ENCODE results near the gene STARD10. TPM values are rescaled to one million over a fixed set of nuclear protein-coding genes. Genes with fewer than 3 reads are reported as not detected.

The STARD10 gene
- total and polyA plus RNA-seq, 9 of the 15 experiments (the other 6 are each of a cell fraction or from before 2014, with no cell fraction given) = 0.15 to 52.9 (median 32.3) TPM

GRCh38 chr11:72710278-72710677, 83.6 kb downstream of the STARD10 start:
- Histone ChIP-seq H3K9ac (ENCODE audit: insufficient read depth in 1 of 2, low read depth in 2 of 2, low read length in 2 of 2) (no peak overlapping the region; a peak in 1 of 4 replicates), H3K9me3 (replicated peaks; ENCODE audit: control insufficient read depth, insufficient read depth, low read depth, low read length) (no peaks in the 10 kb centered on the region), H3K27me3 (ENCODE audit: control insufficient read depth in 2 of 2, insufficient read depth in 2 of 2, low read length in 2 of 2) (no peaks in the 10 kb centered on the region), H3K4me2 (ENCODE audit: insufficient read depth, low read length) (no peak overlapping the region), H3K4me1 (replicated peaks in 1 of 2; ENCODE audit: control insufficient read depth in 2 of 2, insufficient read depth in 2 of 2, low read length in 2 of 2) (peaks cover 0 to 24% of the 10 kb centered on the region in 2 experiments; a peak in 2 of 5 replicates), H4K20me1 (replicated peaks; ENCODE audit: control insufficient read depth, insufficient read depth, low read length) (no peaks in the 10 kb centered on the region), H3K9me1 (ENCODE audit: control insufficient read depth, insufficient read depth, low read length) (no peaks in the 10 kb centered on the region), H3K36me3 (ENCODE audit: control insufficient read depth, insufficient read depth, low read length) (peaks cover 79% of the 10 kb centered on the region; the same call in 1 of the 3 replicates), H3K79me2 (ENCODE audit: control insufficient read depth, insufficient read depth, low read length) (no peaks in the 10 kb centered on the region), H2AFZ (ENCODE audit: low read depth, low read length) (no peak overlapping the region), H3K4me3 (no peak overlapping the region), H3K27ac (ENCODE audit: extremely low read depth, low read depth, low read length) (no peak overlapping the region)
- intact Hi-C loops (cut with micrococcal nuclease) = no loop called here
- DNase-seq (ENCODE audit: extremely low read depth in 1 of 4, low spot score in 3 of 4) (no peak), FAIRE-seq (no peak), ATAC-seq (no peak)
- TF ChIP-seq TAF7 (tag; IDR thresholded peaks at IDR 0.05) = no peak
- TF ChIP-seq CCNT2 (IDR thresholded peaks at IDR 0.05; ENCODE audit: borderline replicate concordance, extremely low read depth, insufficient read length, low read depth, low read length) = no peak
- TF ChIP-seq MEF2A (IDR thresholded peaks at IDR 0.05; ENCODE audit: control insufficient read depth, low read depth, low read length) = no peak
- TF ChIP-seq EWSR1 (IDR thresholded peaks at IDR 0.05; ENCODE audit: borderline replicate concordance, low read depth, partially characterized antibody) = no peak
- TF ChIP-seq MTA3 (IDR thresholded peaks at IDR 0.05; ENCODE audit: borderline replicate concordance) = no peak
- TF ChIP-seq HCFC1 (IDR thresholded peaks at IDR 0.05; ENCODE audit: low read depth, low read length) = no peak
- no peak for TF ChIP-seq ELK1 (CRISPR knock-in tag; IDR thresholded peaks at IDR 0.05)
- ChIA-PET CTCF (ENCODE audit: low intra/inter-chr PET ratio) (no interaction called here), POLR2A (interaction anchor here (0.6 kb wide), 1 partner anchor 43 kb away, joined by 3 read pairs; no protein-coding TSS in a partner anchor)
- 85% methylated on average over 5 of the region's 11 CpGs for WGBS (ENCODE audit: insufficient coverage, low coverage, missing lambda C conversion rate)
- BruUV-seq (replicated peaks) = no TSS peak
- in situ Hi-C loops (cut with MboI) = no loop called here

Data from K562 (cell line).